ENCODE measurements around the gene KRTAP4-5. TPM values are rescaled to one million over a fixed set of nuclear protein-coding genes. Genes with fewer than 3 reads are reported as not detected.
"Not testable (repeated sequence)": the region's sequence is repeated elsewhere in the genome, so short reads cannot be mapped to it uniquely, and the experiment has no call there.

KRTAP4-5 gene
- total RNA-seq, 2 experiments from 2014 or later, result not detected

GRCh38 chr17:41141361-41141760 is 8.3 kb downstream of the KRTAP4-5 start:
- DNase-seq (no peak), ATAC-seq (ENCODE audit: poor library complexity) (no peak)
- no peak for TF ChIP-seq CTCF (IDR thresholded peaks at IDR 0.05)
- ChIA-PET POLR2A (interaction anchor here (0.8 kb wide), 1 partner anchor 15 kb away, joined by 3 read pairs; no protein-coding TSS in a partner anchor), CTCF (no interaction called here)
- H3K27me3 Mint-ChIP-seq, result no peaks in the 10 kb centered on the region
- no peak overlapping the region for H3K4me3 Mint-ChIP-seq
- H3K4me1 Mint-ChIP-seq (ENCODE audit: low read depth), result no peaks in the 10 kb centered on the region
- H3K9me3 ChIP-seq (ENCODE audit: control insufficient read depth in 1 of 2, insufficient read depth in 1 of 2, low read length in 2 of 2), result peaks cover 14 to 16% of the 10 kb centered on the region in 2 experiments
- H3K36me3 Mint-ChIP-seq (ENCODE audit: low read depth), result peaks cover 19% of the 10 kb centered on the region
- H3K9me3 Mint-ChIP-seq, result peaks cover 19% of the 10 kb centered on the region
- no peak overlapping the region for H3K27ac Mint-ChIP-seq
- no peak overlapping the region for H3K4me3 ChIP-seq (ENCODE audit: low read length)
- intact Hi-C loops (cut with DNase I, micrococcal nuclease), result no loop called here
- no peaks in the 10 kb centered on the region for H3K36me3 ChIP-seq (ENCODE audit: insufficient read depth, low read length)
- no peak overlapping the region for H3K27ac ChIP-seq (ENCODE audit: low read depth in 1 of 2, low read length in 2 of 2)
- no peaks in the 10 kb centered on the region for H3K27me3 ChIP-seq (ENCODE audit: control insufficient read depth in 1 of 2, insufficient read depth in 2 of 2, low read length in 2 of 2)
- no peaks in the 10 kb centered on the region for H3K4me1 ChIP-seq (ENCODE audit: insufficient read depth, low read length)

- intact Hi-C loops (cut with DNase I, micrococcal nuclease), result no loop called here
Observed at GRCh38 chr17:41140360-41141131, 9.1 kb downstream of the KRTAP4-5 start, which contains the start of gene KRTAP4-6. Gene KRTAP4-6 (minus strand): TSS chr17:41140544. CDS start chr17:41140487, 57 bp downstream.

GRCh38 chr17:41139865-41140264 is 9.8 kb downstream of the KRTAP4-5 start:
- intact Hi-C loops (cut with DNase I, micrococcal nuclease), result loop anchor here in 1 of 2 experiments (5.0 kb wide), 1 partner anchor 43 kb away; the partner anchor contains the start of gene KRTAP4-8
- peaks cover 19% of the 10 kb centered on the region for H3K9me3 Mint-ChIP-seq
- CTCF ChIA-PET, result not testable (repeated sequence)

More at GRCh38 chr17:41140360-41141131, 9.1 kb downstream of the KRTAP4-5 start, which contains the start of gene KRTAP4-6:
- DNase-seq (no peak), ATAC-seq (ENCODE audit: poor library complexity) (no peak)
- Histone ChIP-seq H3K4me1 (ENCODE audit: insufficient read depth, low read length) (no peaks in the 10 kb centered on the region), H3K9me3 (ENCODE audit: control insufficient read depth in 1 of 2, insufficient read depth in 1 of 2, low read length in 2 of 2) (peaks cover 14 to 16% of the 10 kb centered on the region in 2 experiments), H3K27ac (ENCODE audit: low read depth in 1 of 2, low read length in 2 of 2) (no peak within 1 kb of the TSS), H3K4me3 (ENCODE audit: low read length) (no peak within 1 kb of the TSS), H3K27me3 (ENCODE audit: control insufficient read depth in 1 of 2, insufficient read depth in 2 of 2, low read length in 2 of 2) (no peaks in the 10 kb centered on the region), H3K36me3 (ENCODE audit: insufficient read depth, low read length) (no peaks in the 10 kb centered on the region)
- CTCF ChIA-PET, result no interaction called here
- POLR2A ChIA-PET, result interaction anchor here (0.9 kb wide), 1 partner anchor 10 kb away, joined by 3 read pairs; no protein-coding TSS in a partner anchor
- no peak within 1 kb of the TSS for H3K27ac Mint-ChIP-seq
- TF ChIP-seq CTCF (IDR thresholded peaks at IDR 0.05), result no peak
- peaks cover 19% of the 10 kb centered on the region for H3K36me3 Mint-ChIP-seq (ENCODE audit: low read depth)
- no peaks in the 10 kb centered on the region for H3K27me3 Mint-ChIP-seq
- H3K4me3 Mint-ChIP-seq, result no peak within 1 kb of the TSS
- H3K9me3 Mint-ChIP-seq, result peaks cover 19% of the 10 kb centered on the region
- H3K4me1 Mint-ChIP-seq (ENCODE audit: low read depth), result no peaks in the 10 kb centered on the region

More at GRCh38 chr17:41139865-41140264, 9.8 kb downstream of the KRTAP4-5 start:
- not testable (repeated sequence) for H3K27ac Mint-ChIP-seq; H3K4me1 ChIP-seq (ENCODE audit: insufficient read depth, low read length); H3K27me3 Mint-ChIP-seq; DNase-seq; H3K27ac ChIP-seq (ENCODE audit: low read depth in 1 of 2, low read length in 2 of 2); ATAC-seq (ENCODE audit: poor library complexity); H3K4me3 ChIP-seq (ENCODE audit: low read length); H3K27me3 ChIP-seq (ENCODE audit: control insufficient read depth in 1 of 2, insufficient read depth in 2 of 2, low read length in 2 of 2); H3K4me1 Mint-ChIP-seq (ENCODE audit: low read depth); H3K36me3 ChIP-seq (ENCODE audit: insufficient read depth, low read length); H3K4me3 Mint-ChIP-seq
- POLR2A ChIA-PET, result interaction anchor here (0.9 kb wide), 1 partner anchor 10 kb away, joined by 3 read pairs; no protein-coding TSS in a partner anchor
- H3K36me3 Mint-ChIP-seq (ENCODE audit: low read depth), result peaks cover 19% of the 10 kb centered on the region
- H3K9me3 ChIP-seq (ENCODE audit: control insufficient read depth in 1 of 2, insufficient read depth in 1 of 2, low read length in 2 of 2), result peaks cover 14 to 16% of the 10 kb centered on the region in 2 experiments
